HEK293 (cell line): ENCODE results near the gene OR10G3.

Source experiments
- SALL2 ChIP-seq: fragments of 450-650 bp; formaldehyde crosslinking; IDR thresholded peaks from 2 replicates; pipeline ENCODE4 v1.5.0; 2017; ENCODE audit warnings: missing biosample characterization, mild to moderate bottlenecking, missing genetic modification characterization, borderline replicate concordance
- ZNF623 ChIP-seq: fragments of 450-650 bp; formaldehyde crosslinking; IDR thresholded peaks from 2 replicates; pipeline ENCODE4 v1.5.1; 2016; ENCODE audit warnings: missing biosample characterization, missing genetic modification characterization
- TF ChIP-seq, protein P1 (sequence below): fragments of 450-650 bp; formaldehyde crosslinking; IDR thresholded peaks from 2 replicates; pipeline ENCODE4 v1.5.1; 2016; ENCODE audit warnings: missing biosample characterization, missing genetic modification characterization

DNA sequence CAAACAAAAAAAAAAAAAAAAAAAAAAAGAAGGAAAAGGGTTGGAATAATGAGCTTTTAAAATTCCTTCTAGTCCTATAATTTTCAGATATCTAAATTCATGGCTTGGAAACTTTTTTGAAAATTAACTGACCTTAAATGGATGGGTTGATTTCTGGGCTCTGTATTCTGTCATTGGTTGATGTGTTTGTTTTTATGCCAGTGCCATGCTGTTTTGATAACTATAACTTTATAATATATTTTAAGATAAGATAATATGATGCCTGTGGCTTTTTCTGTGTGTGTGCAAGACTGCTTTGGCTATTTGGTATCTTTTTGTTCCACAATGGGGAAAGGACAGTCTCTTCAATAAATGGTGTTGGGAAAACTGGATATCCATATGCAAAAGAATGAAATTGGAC is 7.3 kb downstream of the OR10G3 start:
- TF ChIP-seq ZNF623 (tag by site-specific recombination) (no peak), SALL2 (tag by site-specific recombination) (no peak)
- TF ChIP-seq, protein P1, sequence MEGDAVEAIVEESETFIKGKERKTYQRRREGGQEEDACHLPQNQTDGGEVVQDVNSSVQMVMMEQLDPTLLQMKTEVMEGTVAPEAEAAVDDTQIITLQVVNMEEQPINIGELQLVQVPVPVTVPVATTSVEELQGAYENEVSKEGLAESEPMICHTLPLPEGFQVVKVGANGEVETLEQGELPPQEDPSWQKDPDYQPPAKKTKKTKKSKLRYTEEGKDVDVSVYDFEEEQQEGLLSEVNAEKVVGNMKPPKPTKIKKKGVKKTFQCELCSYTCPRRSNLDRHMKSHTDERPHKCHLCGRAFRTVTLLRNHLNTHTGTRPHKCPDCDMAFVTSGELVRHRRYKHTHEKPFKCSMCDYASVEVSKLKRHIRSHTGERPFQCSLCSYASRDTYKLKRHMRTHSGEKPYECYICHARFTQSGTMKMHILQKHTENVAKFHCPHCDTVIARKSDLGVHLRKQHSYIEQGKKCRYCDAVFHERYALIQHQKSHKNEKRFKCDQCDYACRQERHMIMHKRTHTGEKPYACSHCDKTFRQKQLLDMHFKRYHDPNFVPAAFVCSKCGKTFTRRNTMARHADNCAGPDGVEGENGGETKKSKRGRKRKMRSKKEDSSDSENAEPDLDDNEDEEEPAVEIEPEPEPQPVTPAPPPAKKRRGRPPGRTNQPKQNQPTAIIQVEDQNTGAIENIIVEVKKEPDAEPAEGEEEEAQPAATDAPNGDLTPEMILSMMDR (tag by site-specific recombination), result no peak
